Neuron (in vitro differentiated cells): ENCODE data around the gene VWA5B1.
"Not testable (repeated sequence)": the region's sequence is repeated elsewhere in the genome, so short reads cannot be mapped to it uniquely, and the experiment has no call there.

Source experiments
- H2AFZ ChIP-seq: one replicate; pipeline ENCODE4 v1.6.1; 2013; ENCODE audit warnings: low read depth, mild to moderate bottlenecking, inconsistent platforms, low read length, moderate library complexity
- H3K27me3 ChIP-seq: one replicate; pipeline ENCODE4 v1.6.1; 2013; ENCODE audit warnings: low read length; ENCODE audit not compliant: insufficient read depth
- H3K36me3 ChIP-seq: one replicate; pipeline ENCODE4 v1.6.1; 2013; ENCODE audit warnings: low read length; ENCODE audit not compliant: insufficient read depth
- H3K4me1 ChIP-seq: one replicate; pipeline ENCODE4 v1.6.1; 2013; ENCODE audit warnings: low read length; ENCODE audit not compliant: insufficient read depth
- H3K4me3 ChIP-seq: 2 replicates; pipeline ENCODE4 v1.5.1; 2013; ENCODE audit warnings: mild to moderate bottlenecking, low read length, moderate library complexity
- H3K9me3 ChIP-seq: one replicate; pipeline ENCODE4 v1.6.1; 2013; ENCODE audit warnings: low read length

The VWA5B1 gene

GRCh38 chr1:20285510-20285909 lies 5.2 kb upstream of the VWA5B1 start:
- H3K27me3 ChIP-seq: peaks cover 11% of the 10 kb centered on the region
- H3K36me3 ChIP-seq: no peaks in the 10 kb centered on the region
- H3K4me1 ChIP-seq: peaks cover 6% of the 10 kb centered on the region
- H3K4me3 ChIP-seq: no peak overlapping the region
- no peaks in the 10 kb centered on the region for H3K9me3 ChIP-seq
- H2AFZ ChIP-seq: no peak overlapping the region

GRCh38 chr1:20287696-20288095 lies 3.0 kb upstream of the VWA5B1 start:
- not testable (repeated sequence) for H3K4me3 ChIP-seq, H3K9me3 ChIP-seq, H3K36me3 ChIP-seq, H2AFZ ChIP-seq
- Histone ChIP-seq H3K27me3 (peaks cover 25% of the 10 kb centered on the region), H3K4me1 (peaks cover 13% of the 10 kb centered on the region)

- no peaks in the 10 kb centered on the region for H3K36me3 ChIP-seq
- H3K4me1 ChIP-seq: peaks cover 13% of the 10 kb centered on the region
- H3K27me3 ChIP-seq: peaks cover 22% of the 10 kb centered on the region
- no peak overlapping the region for H3K4me3 ChIP-seq
- H3K9me3 ChIP-seq: no peaks in the 10 kb centered on the region
- no peak overlapping the region for H2AFZ ChIP-seq
Observed at GRCh38 chr1:20291645-20292084, 990 bp downstream of the VWA5B1 start.

- no peaks in the 10 kb centered on the region for H3K36me3 ChIP-seq
- no peaks in the 10 kb centered on the region for H3K4me1 ChIP-seq
- H2AFZ ChIP-seq: no peak overlapping the region
- H3K4me3 ChIP-seq: no peak overlapping the region
- H3K9me3 ChIP-seq: no peaks in the 10 kb centered on the region
- H3K27me3 ChIP-seq: peaks cover 8% of the 10 kb centered on the region
Observed at GRCh38 chr1:20298626-20299025, 8.0 kb downstream of the VWA5B1 start.

- H3K27me3 ChIP-seq: peaks cover 11% of the 10 kb centered on the region
- H3K4me3 ChIP-seq: no peak overlapping the region
- no peak overlapping the region for H2AFZ ChIP-seq
- no peaks in the 10 kb centered on the region for H3K9me3 ChIP-seq
- no peaks in the 10 kb centered on the region for H3K36me3 ChIP-seq
- H3K4me1 ChIP-seq: no peaks in the 10 kb centered on the region
Observed at GRCh38 chr1:20301463-20302107, 10.9 kb downstream of the VWA5B1 start.

GRCh38 chr1:20302108-20302471 lies 11.4 kb downstream of the VWA5B1 start:
- H3K27me3 ChIP-seq: peaks cover 10% of the 10 kb centered on the region
- no peaks in the 10 kb centered on the region for H3K9me3 ChIP-seq
- H3K36me3 ChIP-seq: no peaks in the 10 kb centered on the region
- no peak overlapping the region for H2AFZ ChIP-seq
- H3K4me3 ChIP-seq: no peak overlapping the region
- no peaks in the 10 kb centered on the region for H3K4me1 ChIP-seq

GRCh38 chr1:20307026-20307425 lies 16.4 kb downstream of the VWA5B1 start:
- H3K9me3 ChIP-seq: no peaks in the 10 kb centered on the region
- H3K27me3 ChIP-seq: peaks cover 7% of the 10 kb centered on the region

GRCh38 chr1:20308569-20308968 lies 17.9 kb downstream of the VWA5B1 start:
- Histone ChIP-seq H3K4me1 (no peaks in the 10 kb centered on the region), H2AFZ (no peak overlapping the region), H3K27me3 (peaks cover 14% of the 10 kb centered on the region), H3K9me3 (no peaks in the 10 kb centered on the region), H3K36me3 (no peaks in the 10 kb centered on the region), H3K4me3 (no peak overlapping the region)

More at GRCh38 chr1:20307026-20307425, 16.4 kb downstream of the VWA5B1 start:
- Histone ChIP-seq H3K4me3 (no peak overlapping the region), H2AFZ (no peak overlapping the region), H3K4me1 (no peaks in the 10 kb centered on the region), H3K36me3 (no peaks in the 10 kb centered on the region)

- H3K27me3 ChIP-seq: peaks cover 11% of the 10 kb centered on the region
- H3K4me3 ChIP-seq: no peak overlapping the region
- no peaks in the 10 kb centered on the region for H3K36me3 ChIP-seq
Observed at GRCh38 chr1:20311289-20311688, 20.6 kb downstream of the VWA5B1 start.

GRCh38 chr1:20312310-20312709 lies 21.6 kb downstream of the VWA5B1 start:
- Histone ChIP-seq H2AFZ (no peak overlapping the region), H3K36me3 (no peaks in the 10 kb centered on the region), H3K27me3 (peaks cover 11% of the 10 kb centered on the region), H3K4me3 (no peak overlapping the region), H3K9me3 (no peaks in the 10 kb centered on the region), H3K4me1 (no peaks in the 10 kb centered on the region)

More at GRCh38 chr1:20311289-20311688, 20.6 kb downstream of the VWA5B1 start:
- Histone ChIP-seq H3K9me3 (no peaks in the 10 kb centered on the region), H3K4me1 (no peaks in the 10 kb centered on the region), H2AFZ (no peak overlapping the region)

- no peaks in the 10 kb centered on the region for H3K4me1 ChIP-seq
- no peak overlapping the region for H3K4me3 ChIP-seq
- no peaks in the 10 kb centered on the region for H3K9me3 ChIP-seq
- H2AFZ ChIP-seq: no peak overlapping the region
- peaks cover 11% of the 10 kb centered on the region for H3K27me3 ChIP-seq
- no peaks in the 10 kb centered on the region for H3K36me3 ChIP-seq
Observed at GRCh38 chr1:20312818-20313217, 22.1 kb downstream of the VWA5B1 start.

GRCh38 chr1:20317471-20317870 lies 26.8 kb downstream of the VWA5B1 start:
- no peak overlapping the region for H3K4me3 ChIP-seq
- peaks cover 10% of the 10 kb centered on the region for H3K27me3 ChIP-seq
- peaks cover 7% of the 10 kb centered on the region for H3K4me1 ChIP-seq
- no peak overlapping the region for H2AFZ ChIP-seq
- H3K9me3 ChIP-seq: no peaks in the 10 kb centered on the region
- H3K36me3 ChIP-seq: no peaks in the 10 kb centered on the region

- H3K4me1 ChIP-seq: peaks cover 8% of the 10 kb centered on the region
- H3K4me3 ChIP-seq: no peak overlapping the region
- peaks cover 6% of the 10 kb centered on the region for H3K27me3 ChIP-seq
- no peak overlapping the region for H2AFZ ChIP-seq
- no peaks in the 10 kb centered on the region for H3K36me3 ChIP-seq
- no peaks in the 10 kb centered on the region for H3K9me3 ChIP-seq
Observed at GRCh38 chr1:20318521-20318920, 27.8 kb downstream of the VWA5B1 start.

GRCh38 chr1:20318971-20319370 lies 28.3 kb downstream of the VWA5B1 start:
- no peaks in the 10 kb centered on the region for H3K36me3 ChIP-seq
- peaks cover 8% of the 10 kb centered on the region for H3K4me1 ChIP-seq
- no peak overlapping the region for H2AFZ ChIP-seq
- H3K4me3 ChIP-seq: no peak overlapping the region
- H3K27me3 ChIP-seq: peaks cover 6% of the 10 kb centered on the region
- H3K9me3 ChIP-seq: no peaks in the 10 kb centered on the region
